Endodermal cell (in vitro differentiated cells): Measurements from ENCODE around the gene LCP1. TPM values are rescaled to one million over a fixed set of nuclear protein-coding genes. Genes with fewer than 3 reads are reported as not detected.

Source experiments
- DNase-seq: peaks from one replicate; pipeline ENCODE4 v3.0.0-alpha.2; 2017
- H3K27ac ChIP-seq: 2 replicates; pipeline ENCODE4 v1.5.1; 2013; ENCODE audit warnings: mild to moderate bottlenecking, low read depth, low read length, moderate library complexity
- H3K27me3 ChIP-seq: 2 replicates; pipeline ENCODE4 v1.6.1; 2013; ENCODE audit warnings: mild to moderate bottlenecking, low read length, moderate library complexity; ENCODE audit not compliant: insufficient read depth, control insufficient read depth, poor library complexity, severe bottlenecking
- H3K36me3 ChIP-seq: 2 replicates; pipeline ENCODE4 v1.7.0; 2013; ENCODE audit warnings: mild to moderate bottlenecking, low read length, moderate library complexity; ENCODE audit not compliant: control insufficient read depth, insufficient read depth
- H3K4me1 ChIP-seq: one replicate; pipeline ENCODE4 v1.7.0; 2013; ENCODE audit warnings: low read length; ENCODE audit not compliant: control insufficient read depth, insufficient read depth
- H3K4me3 ChIP-seq: 2 replicates; pipeline ENCODE4 v1.5.1; 2013; ENCODE audit warnings: mild to moderate bottlenecking, low read length, moderate library complexity
- H3K9ac ChIP-seq: 2 replicates; pipeline ENCODE4 v1.6.1; 2013; ENCODE audit warnings: mild to moderate bottlenecking, low read length, moderate library complexity; ENCODE audit not compliant: poor library complexity, severe bottlenecking; ENCODE audit errors: extremely low read depth
- H3K9me3 ChIP-seq: 2 replicates; pipeline ENCODE4 v1.6.1; 2013; ENCODE audit warnings: mild to moderate bottlenecking, low read length, moderate library complexity; ENCODE audit not compliant: control insufficient read depth
- H3K27ac Mint-ChIP-seq: 2 replicates; pipeline ENCODE4 v1.8.0; 2020; ENCODE audit warnings: mixed read lengths
- H3K27me3 Mint-ChIP-seq: 2 replicates; pipeline ENCODE4 v1.8.0; 2021; ENCODE audit warnings: mild to moderate bottlenecking, mixed read lengths; ENCODE audit not compliant: insufficient read depth
- H3K36me3 Mint-ChIP-seq: 2 replicates; pipeline ENCODE4 v1.8.0; 2020; ENCODE audit warnings: low read depth, mixed read lengths
- H3K4me1 Mint-ChIP-seq: 2 replicates; pipeline ENCODE4 v1.8.0; 2020; ENCODE audit warnings: mixed read lengths
- H3K4me3 Mint-ChIP-seq: 2 replicates; pipeline ENCODE4 v1.8.0; 2020; ENCODE audit warnings: mild to moderate bottlenecking, moderate library complexity, mixed read lengths
- H3K9me3 Mint-ChIP-seq: 2 replicates; pipeline ENCODE4 v1.8.0; 2020; ENCODE audit warnings: mild to moderate bottlenecking, mixed read lengths
- CTCF ChIP-seq: fragments of 200-600 bp; sonication (generic); conservative IDR thresholded peaks from 2 replicates; pipeline ENCODE4 v1.5.0; 2021; ENCODE audit warnings: antibody characterized with exemption, mild to moderate bottlenecking
- WGBS, 2 experiments: methylation state at CpG; one replicate each; pipeline versions ENCODE4 v1.1.5 to v1.1.7; 2013; ENCODE audit warnings: missing lambda C conversion rate in 2 of 2, mixed read lengths in 1 of 2; ENCODE audit not compliant: insufficient coverage in 1 of 2, insufficient read length in 1 of 2; 5-methylcytosine and 5-hydroxymethylcytosine counted together
- total RNA-seq, 2 donors: library from RNA; stranded (reverse); fragmentation: NEBNext Ultra II Directional in 1 of 2; extraction: Animal tissue kit (Norgen Biotek cat#: 25700) in 1 of 2; gene quantifications; 2 replicates in 1 of 2; 3 replicates in 1 of 2; pipeline ENCODE4 v1.2.1, GENCODE V29; 2021

The LCP1 gene
- total RNA-seq, 2 donors from 2014 or later: 3.0 to 16.8 TPM

- H3K4me3 ChIP-seq: no peak overlapping the region
- H3K27ac Mint-ChIP-seq: no peak overlapping the region
- H3K27me3 ChIP-seq: no peaks in the 10 kb centered on the region
- H3K9me3 ChIP-seq: no peaks in the 10 kb centered on the region
- H3K9me3 Mint-ChIP-seq: no peaks in the 10 kb centered on the region
- peaks cover 2% of the 10 kb centered on the region for H3K27me3 Mint-ChIP-seq
- no peaks in the 10 kb centered on the region for H3K36me3 ChIP-seq
- DNase-seq: no peak
- no peaks in the 10 kb centered on the region for H3K4me1 ChIP-seq
- no peak for TF ChIP-seq CTCF
- H3K27ac ChIP-seq: no peak overlapping the region
- H3K36me3 Mint-ChIP-seq: no peaks in the 10 kb centered on the region
- no peak overlapping the region for H3K4me3 Mint-ChIP-seq
- peaks cover 5% of the 10 kb centered on the region for H3K4me1 Mint-ChIP-seq
- no peak overlapping the region for H3K9ac ChIP-seq
- WGBS, 2 experiments: 89 to 93% methylated on average over 6 of the region's 7 CpGs
Observed at GRCh38 chr13:46122304-46122703, 59.7 kb downstream of the LCP1 start.

GRCh38 chr13:46121597-46122163, 60.3 kb downstream of the LCP1 start:
- Mint-ChIP-seq H3K4me3 (no peak overlapping the region), H3K27me3 (peaks cover 2% of the 10 kb centered on the region), H3K9me3 (no peaks in the 10 kb centered on the region), H3K4me1 (peaks cover 5% of the 10 kb centered on the region), H3K36me3 (no peaks in the 10 kb centered on the region), H3K27ac (no peak overlapping the region)
- H3K36me3 ChIP-seq: no peaks in the 10 kb centered on the region
- no peak for TF ChIP-seq CTCF
- H3K4me3 ChIP-seq: no peak overlapping the region
- 80 to 100% methylated on average over 1 to 4 of the region's 4 CpGs for WGBS, 2 experiments
- H3K9ac ChIP-seq: no peak overlapping the region
- no peaks in the 10 kb centered on the region for H3K4me1 ChIP-seq
- no peaks in the 10 kb centered on the region for H3K27me3 ChIP-seq
- no peak for DNase-seq
- H3K9me3 ChIP-seq: no peaks in the 10 kb centered on the region
- H3K27ac ChIP-seq: no peak overlapping the region

GRCh38 chr13:46121033-46121432, 60.9 kb downstream of the LCP1 start:
- Histone ChIP-seq H3K36me3 (no peaks in the 10 kb centered on the region), H3K9ac (no peak overlapping the region), H3K27me3 (no peaks in the 10 kb centered on the region), H3K27ac (no peak overlapping the region), H3K9me3 (no peaks in the 10 kb centered on the region), H3K4me3 (no peak overlapping the region), H3K4me1 (no peaks in the 10 kb centered on the region)
- no peak overlapping the region for H3K27ac Mint-ChIP-seq
- no peaks in the 10 kb centered on the region for H3K9me3 Mint-ChIP-seq
- WGBS, 2 experiments: 94 to 100% methylated on average over 1 to 2 of the region's 2 CpGs
- H3K36me3 Mint-ChIP-seq: no peaks in the 10 kb centered on the region
- DNase-seq: no peak
- TF ChIP-seq CTCF: no peak
- no peak overlapping the region for H3K4me3 Mint-ChIP-seq
- H3K27me3 Mint-ChIP-seq: peaks cover 2% of the 10 kb centered on the region
- H3K4me1 Mint-ChIP-seq: peaks cover 5% of the 10 kb centered on the region
